GM19043 (cell line): ENCODE results near the gene TIGD7.

Source experiments
- ATAC-seq: cut with Tn5 transposase; IDR thresholded peaks from one replicate; pipeline ENCODE4 v1.9.1; 2021; ENCODE audit warnings: low read depth; ENCODE audit not compliant: unreplicated experiment

TIGD7 gene, protein sequence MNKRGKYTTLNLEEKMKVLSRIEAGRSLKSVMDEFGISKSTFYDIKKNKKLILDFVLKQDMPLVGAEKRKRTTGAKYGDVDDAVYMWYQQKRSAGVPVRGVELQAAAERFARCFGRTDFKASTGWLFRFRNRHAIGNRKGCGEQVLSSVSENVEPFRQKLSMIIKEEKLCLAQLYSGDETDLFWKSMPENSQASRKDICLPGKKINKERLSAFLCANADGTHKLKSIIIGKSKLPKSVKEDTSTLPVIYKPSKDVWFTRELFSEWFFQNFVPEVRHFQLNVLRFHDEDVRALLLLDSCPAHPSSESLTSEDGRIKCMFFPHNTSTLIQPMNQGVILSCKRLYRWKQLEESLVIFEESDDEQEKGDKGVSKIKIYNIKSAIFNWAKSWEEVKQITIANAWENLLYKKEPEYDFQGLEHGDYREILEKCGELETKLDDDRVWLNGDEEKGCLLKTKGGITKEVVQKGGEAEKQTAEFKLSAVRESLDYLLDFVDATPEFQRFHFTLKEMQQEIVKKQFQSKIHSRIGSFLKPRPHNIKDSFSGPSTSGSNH

DNA sequence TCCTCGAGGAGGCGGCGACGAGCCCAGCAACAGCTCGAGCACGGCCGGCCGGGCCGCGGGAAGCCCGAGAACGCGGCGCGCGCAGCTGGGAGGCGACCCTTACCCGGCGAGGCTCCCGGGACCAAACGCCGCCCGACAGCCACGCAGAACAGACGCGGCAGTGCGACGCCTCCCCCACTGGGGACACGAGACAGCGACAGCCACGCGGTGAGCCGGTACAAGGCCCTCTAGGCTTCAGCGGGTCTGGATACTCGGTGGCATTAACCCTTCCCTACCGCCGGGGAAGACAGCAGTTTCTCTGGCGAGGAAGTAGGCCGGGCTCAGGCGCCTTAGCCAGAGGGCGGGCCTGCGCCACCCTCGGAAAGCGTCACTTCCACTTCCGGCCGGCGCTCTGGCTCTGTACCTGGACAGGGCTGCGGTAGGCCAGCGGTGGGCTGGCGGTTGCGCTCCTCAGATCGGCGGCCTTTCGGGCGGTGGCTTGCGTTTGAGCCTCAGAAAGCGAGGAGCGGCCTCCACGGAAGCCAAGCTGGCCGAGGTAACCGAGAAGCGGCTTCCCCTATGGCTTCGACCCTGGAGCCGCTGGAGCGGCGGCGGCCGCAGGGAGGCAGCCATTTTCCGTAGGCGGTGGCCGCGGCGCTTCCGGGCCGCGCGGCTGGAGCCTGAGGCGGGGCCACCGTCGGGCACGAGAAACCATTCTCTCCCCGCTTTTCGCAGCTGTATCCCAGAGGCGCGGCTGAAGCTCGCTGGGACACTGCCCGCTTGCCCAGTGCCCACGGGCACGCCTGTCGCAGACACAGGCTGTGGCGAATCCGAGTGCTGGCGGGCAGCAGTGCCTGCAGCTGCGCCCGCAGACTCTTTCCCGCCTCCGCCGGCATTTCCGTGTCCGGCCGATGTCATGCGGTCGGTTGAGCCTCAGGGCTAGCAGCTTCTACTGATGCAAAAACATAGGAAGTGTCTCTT lies at the start of gene TIGD7, which contains the start of gene ZNF75A:
TIGD7 (minus strand) TSS at position 322 of the 960 bp plus-strand sequence. CDS start 4,816 bp downstream, outside the sequence.
ZNF75A (plus strand) TSS at position 389 of the 960 bp plus-strand sequence. CDS start 2,932 bp downstream, outside the sequence.
- no peak for ATAC-seq

DNA sequence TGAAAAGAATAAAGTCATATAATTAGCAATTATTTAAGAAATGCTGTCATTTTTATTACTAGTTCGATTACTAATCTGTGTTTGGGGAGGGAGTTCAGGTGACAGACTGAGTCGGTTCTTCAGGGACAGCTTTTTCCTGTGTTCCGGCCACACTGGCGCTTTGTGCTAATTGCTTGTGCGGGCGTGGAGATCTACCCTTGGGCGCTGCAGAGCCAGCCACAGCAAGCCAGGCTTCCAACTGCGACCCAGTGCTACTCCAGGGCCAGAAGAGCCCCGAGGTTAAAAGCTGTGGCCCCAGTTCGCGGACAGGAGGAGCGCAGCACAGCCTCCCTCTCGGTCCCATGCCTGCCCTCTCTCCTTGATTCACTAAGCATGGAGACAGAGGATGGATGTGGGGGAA lies 43.9 kb upstream of the TIGD7 start:
- ATAC-seq: no peak

DNA sequence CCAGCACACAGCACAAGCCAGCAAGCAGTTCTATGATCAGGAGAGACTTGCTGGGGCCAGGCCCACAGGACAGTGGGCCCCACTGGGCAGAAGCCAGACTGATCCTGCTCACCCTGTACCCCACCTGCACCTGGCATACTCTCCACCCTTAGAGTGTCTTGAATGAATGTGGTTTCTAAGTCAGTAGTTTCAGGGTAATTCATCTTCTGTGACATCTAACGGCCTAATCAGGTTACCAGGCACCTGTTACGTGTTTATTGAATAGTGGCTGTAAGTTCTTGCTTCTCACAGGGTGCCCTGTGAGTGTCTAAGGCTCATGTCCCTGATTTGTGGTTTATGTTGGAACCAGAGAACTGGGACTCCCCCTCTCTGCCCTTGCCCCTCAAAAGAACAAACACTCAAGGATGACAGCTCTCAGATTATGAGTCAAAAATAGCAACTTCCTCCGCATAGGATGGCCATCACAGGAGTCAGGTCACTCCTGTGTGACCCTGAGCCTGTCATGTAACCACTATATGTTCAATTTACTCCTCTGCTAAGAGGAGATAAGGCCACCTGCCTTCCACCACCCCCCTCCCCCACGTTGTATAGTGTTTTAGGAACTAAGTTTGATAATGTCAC lies 43.4 kb upstream of the TIGD7 start:
- ATAC-seq: no peak

DNA sequence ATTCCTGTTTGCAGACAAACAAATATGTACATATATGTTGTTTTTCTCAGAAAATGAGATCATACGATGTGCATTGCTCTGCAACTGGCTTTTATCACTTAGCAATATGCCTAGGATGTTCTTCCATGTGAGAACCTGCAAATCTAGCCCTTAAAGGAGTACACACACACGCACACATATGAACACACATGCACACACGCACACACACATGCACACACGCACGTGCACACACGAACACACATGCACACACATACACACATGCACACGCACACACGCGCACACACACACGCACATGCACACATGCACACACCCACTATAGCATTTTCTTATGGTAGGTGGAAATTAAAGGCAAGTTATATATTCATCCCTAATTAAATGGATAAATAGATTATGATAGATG lies 42.4 kb upstream of the TIGD7 start:
- ATAC-seq: no peak

DNA sequence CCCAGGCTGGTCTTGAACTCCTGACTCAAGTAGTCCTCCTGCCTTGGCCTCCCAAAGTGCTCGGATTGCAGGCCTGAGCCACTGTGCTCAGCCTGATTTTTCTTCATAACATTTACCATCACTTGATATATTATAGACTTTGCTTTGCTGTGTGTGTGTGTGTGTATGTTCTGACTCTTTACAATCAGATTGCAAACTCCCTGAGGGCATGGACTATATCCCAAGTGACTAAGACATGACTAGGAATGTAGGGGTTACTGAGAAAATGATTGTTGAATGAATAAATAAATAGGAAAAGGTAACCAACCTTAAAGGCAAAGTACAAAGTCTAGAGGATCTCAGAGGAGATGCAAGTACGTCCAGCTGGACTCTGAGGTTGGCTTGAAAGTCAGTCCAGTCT lies 40.8 kb upstream of the TIGD7 start:
- ATAC-seq: no peak

DNA sequence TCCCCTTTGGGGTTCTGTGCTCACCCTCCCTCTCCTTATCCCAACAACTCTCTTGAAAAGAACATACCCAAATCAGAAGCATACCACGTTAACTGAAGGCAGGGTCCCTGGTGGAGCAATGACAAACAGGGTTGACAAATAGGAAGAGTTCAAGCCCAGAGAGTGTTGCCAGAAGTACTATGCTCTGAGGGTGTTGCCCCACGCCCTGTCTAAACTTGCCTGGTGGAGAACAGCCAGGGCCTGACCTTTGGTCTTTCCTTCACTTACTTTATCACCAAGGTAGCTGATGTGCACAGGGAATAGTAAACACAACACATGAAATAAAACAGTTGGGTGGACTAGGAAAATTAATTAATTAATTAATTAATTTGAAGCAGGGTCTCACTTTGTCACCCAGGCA lies 23.4 kb upstream of the TIGD7 start:
- ATAC-seq: no peak

DNA sequence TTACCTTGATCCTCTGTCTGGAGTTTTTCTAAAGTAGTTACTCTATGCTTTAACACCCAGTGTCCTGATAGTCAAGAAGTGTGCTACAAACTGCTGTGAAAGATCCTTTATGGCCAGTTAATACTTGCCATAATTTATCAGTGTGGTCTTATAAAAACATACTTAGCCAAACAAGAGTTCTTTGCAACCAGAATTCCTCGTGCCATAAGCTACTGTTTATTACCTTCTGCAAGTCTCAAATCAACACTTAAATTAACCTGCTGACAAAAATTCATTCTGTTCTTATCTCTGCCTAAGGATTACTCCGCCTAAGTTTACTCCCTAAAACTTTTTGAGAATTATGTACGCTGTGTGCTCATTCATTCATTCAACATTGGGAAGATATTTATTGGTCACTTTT lies 22.9 kb upstream of the TIGD7 start:
- ATAC-seq: no peak

DNA sequence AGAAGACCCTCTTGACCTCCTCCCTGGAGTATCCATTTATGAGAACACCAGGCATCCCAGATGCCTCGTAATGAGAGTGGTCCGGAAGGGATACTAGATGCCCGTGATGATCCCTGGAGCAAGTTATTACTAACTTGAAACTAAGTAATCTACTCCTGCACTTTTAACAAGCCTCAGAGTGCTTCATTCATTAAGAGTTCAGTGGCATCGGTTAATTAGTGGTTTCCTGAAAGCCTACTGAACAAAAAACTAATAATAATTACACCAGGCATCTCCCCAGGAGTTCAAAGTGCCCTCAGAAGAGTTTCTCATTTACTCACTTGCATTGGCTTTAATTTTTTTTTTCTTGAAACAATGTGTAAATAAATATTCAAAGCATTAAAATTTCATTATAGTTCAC lies 22.3 kb upstream of the TIGD7 start:
- ATAC-seq: no peak

DNA sequence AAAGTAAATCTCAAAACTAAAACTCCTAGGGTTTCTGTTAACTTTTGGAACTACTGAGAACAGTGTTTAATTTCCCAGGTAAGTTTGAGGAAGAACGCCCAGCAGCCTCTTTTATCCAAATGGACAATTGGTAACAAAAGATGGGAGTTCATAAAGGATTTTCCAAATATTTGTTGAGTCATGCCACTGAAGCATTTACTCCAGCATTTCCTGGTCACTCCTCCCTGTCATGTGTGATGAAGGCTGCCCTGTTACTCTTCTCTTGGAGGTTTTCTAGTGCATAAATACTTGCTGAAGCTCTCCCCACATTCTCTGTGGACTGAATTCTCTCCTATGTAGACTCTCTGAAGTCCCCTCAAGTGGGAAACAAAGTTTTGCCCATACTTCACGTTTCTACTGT lies 16.6 kb upstream of the TIGD7 start:
- ATAC-seq: no peak

DNA sequence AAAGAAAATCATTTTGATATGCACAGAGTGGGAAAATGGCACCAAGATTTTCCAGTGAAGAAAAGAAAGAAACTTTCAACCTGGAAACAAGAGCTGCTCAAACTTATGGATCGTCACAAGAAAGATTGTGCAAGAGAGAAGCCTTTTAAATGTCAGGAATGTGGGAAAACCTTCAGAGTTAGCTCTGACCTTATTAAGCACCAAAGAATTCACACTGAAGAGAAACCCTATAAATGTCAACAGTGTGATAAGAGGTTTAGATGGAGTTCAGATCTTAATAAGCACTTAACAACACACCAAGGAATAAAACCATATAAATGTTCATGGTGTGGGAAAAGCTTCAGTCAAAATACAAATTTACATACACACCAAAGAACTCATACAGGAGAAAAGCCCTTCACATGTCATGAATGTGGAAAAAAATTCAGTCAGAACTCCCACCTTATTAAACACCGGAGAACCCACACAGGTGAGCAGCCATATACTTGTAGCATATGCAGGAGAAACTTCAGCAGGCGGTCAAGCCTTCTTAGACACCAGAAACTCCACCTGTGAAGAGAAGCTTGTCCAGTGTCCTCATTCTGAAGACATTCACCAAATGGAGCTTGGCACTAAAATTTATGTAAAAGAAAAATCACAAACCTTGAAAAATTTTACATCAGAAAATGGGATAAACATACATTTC lies 12.2 kb upstream of the TIGD7 start:
- ATAC-seq: no peak

DNA sequence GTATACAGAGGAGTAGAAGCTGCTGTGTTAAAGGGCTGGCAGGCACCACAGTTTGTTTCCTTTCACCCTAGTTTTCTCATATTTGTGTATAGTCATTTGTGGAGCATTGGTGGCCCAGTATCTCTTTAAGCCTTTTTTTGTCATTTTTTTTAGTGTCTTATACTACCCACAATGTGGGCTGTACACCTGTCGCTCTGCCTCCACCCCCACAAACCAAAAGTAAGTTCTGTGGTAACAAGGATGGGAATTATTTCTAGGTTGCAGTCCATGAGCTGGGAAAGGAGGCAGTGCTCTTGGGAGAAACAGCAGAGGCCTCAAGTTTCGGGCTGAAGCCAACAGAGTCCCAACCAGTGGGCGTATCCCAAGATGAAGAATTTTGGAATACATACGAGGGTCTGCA lies 6.3 kb upstream of the TIGD7 start:
- ATAC-seq: no peak

DNA sequence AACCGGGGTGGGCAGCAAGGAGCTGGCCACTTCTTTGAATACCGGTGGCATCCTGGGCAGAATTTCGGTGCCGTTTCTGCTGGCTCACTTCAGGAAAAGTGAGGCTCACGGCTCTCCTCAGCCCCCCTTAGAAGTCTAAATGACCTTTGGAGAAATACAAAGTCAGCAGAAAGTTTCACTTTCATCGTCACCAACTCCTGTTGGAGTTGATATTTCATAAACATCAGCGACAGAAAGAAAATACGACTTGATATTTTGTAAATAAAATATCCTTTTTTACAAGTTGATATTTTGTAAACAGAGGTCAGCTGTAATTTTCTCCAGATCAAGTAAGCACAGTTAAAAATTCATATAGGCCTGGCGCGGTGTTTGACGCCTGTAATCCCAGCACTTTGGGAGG lies 848 bp upstream of the TIGD7 start:
- no peak for ATAC-seq

DNA sequence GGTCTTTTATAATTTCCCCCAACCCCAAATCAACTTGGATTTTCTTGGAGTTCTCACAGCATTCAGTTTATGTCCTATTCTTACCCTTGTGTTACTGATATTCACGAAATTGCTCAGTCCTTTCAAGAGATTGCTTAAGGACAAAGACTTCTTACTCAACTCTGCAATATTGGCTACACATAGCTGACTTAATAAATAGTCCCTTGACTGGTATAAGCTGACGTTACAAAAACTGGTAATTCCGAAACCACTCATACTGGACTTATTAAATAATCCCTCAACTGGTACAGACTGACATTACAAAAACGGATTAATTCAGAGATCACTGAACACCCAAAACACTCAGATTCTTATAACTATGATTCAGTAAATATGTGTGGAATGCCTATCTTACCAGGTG lies 860 bp downstream of the TIGD7 start:
- ATAC-seq: no peak

DNA sequence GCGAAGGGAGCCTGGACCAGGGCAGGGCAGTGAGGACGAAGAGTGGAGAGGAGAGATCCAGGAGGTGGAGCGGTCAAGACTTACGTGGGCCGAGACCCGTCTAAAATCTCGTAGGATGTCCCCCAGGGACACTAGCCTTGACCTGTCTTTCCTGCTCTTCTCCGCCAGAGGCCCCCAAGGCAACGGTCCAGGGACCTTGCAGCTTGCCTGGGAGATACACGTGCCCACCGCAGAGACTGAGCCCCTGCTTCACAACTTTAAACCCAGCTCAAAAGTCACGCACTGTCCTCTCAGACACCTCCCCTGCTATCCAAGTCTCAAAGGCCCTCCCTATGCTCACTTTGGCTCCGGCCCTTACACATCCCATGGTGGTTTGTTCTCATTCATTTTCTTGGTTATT lies 9.4 kb downstream of the TIGD7 start:
- ATAC-seq: no peak

DNA sequence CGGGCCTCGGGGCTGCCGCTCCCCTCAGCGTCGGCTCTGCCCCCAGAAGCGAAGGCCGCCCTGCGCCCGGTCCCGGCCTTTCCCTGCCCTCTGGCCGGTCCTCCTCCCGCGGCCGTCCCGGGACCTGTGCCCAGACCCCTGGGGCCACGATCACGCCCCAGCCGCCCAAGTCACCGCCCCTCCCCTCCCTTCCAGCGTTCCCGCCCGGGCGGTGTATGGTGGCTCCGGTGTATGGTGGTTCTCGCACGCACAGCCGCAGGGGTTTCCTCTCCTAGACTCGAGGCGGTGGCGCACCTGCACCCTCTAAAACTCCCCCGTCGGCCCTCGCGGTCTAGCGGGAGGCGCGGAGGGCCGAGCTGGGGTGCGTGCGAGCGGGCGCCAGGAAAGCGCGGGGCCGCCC lies 10.0 kb downstream of the TIGD7 start:
- no peak for ATAC-seq

DNA sequence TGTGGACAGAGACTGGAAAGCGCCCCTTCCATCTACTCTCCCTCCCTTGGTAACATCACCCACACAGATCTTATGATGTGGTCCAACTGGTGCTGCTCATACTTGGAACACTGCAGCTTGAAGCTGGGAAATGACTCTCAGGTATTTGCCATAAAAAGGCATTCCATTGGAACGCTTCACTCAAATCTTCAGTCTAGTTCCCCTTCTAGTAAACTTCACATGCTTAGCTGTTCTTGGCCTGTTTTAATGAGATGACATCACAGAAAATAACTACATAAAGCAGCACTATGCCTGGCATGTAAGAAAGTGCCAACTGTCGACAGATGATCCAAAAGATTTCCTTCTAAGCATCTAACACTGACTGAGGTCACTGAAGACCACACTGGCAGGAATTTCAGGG lies 12.6 kb downstream of the TIGD7 start:
- ATAC-seq: no peak

DNA sequence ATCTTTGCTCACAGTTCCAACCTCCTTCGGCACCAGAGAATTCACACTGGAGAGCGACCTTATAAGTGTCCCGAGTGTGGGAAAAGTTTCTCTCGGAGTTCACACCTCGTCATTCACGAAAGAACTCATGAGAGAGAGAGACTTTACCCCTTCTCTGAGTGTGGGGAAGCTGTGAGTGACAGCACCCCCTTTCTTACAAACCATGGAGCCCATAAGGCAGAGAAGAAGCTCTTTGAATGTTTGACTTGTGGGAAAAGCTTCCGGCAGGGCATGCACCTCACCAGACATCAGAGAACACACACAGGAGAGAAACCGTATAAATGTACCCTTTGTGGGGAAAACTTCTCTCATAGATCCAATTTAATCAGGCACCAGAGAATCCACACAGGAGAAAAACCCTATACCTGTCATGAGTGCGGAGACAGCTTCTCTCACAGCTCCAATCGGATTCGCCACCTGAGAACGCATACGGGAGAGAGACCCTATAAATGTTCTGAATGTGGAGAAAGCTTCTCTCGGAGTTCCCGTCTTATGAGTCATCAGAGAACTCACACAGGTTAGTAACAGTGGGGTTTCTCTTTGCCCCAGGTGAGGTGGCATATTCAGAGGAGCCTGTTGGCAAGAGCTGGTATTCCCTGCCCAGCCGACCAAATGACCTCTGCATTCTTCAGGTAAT lies 15.1 kb downstream of the TIGD7 start:
- no peak for ATAC-seq

DNA sequence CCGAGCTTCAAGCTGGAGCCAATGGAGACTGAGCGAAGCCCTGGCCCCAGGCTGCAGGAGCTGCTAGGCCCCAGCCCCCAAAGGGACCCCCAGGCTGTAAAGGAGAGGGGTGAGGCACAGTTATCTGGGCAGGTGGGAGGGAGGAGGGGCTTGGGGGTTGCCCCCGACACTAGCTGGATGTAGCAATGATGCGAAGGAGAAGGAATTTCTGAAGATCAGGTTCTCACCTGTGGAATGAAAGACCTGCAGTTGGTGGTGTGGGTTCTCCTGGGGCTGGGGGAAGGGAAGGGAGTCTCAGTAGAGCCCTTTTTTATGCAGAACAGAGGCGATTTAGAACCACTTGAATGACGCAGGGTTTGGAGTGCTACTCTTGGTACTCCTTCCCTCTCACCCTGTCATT lies 20.1 kb downstream of the TIGD7 start:
- ATAC-seq: no peak

DNA sequence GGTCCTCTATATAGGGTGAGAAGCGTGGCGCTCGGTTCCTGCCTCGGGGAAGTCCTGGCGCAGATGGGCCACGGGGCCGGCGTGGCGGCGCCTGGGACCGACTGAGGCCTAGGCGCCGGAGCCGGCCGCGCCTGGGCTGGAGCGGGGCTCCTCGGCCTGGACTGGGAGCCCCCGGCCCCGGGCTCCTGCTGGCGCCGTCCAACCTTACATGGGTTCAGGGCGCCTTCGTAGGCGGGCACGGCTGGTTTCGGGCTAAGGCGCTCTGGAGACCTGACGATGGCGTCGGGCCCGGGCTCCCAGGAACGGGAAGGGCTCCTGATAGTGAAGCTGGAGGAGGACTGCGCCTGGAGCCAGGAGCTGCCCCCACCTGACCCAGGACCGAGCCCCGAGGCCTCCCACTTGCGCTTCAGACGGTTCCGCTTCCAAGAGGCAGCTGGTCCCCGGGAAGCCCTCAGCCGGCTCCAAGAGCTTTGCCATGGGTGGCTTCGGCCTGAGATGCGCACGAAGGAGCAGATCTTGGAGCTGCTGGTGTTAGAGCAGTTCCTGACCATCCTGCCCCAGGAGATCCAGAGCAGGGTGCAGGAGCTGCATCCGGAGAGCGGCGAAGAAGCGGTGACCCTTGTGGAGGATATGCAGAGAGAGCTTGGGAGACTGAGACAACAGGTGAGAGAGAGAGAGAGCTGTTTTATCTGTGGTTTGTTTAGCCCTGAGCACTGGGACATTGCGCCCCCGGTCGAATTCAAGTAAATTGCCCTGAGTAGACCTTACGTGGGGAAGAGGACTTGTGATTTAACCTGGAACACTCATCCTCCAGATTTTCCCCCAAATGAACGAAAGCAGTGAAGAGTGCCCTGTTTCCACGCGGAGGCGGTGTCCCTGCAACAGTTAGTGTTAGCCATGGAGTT lies 21.4 kb downstream of the TIGD7 start:
- no peak for ATAC-seq
